Cardiac septum (tissue), 1 donor: ENCODE data around the gene AKAP13. TPM values are rescaled to one million over a fixed set of nuclear protein-coding genes. Genes with fewer than 3 reads are reported as not detected.
"Not testable (repeated sequence)": the region's sequence is repeated elsewhere in the genome, so short reads cannot be mapped to it uniquely, and the experiment has no call there.

ENCODE experiments used
- DNase-seq: peaks from one replicate; pipeline ENCODE4 v3.0.0-alpha.2; 2020; ENCODE audit warnings: low spot score
- intact Hi-C: fragments of 100-400 bp; cut with DNase I; formaldehyde crosslinking; loops from one replicate; pipeline ENCODE4 v1.14.0; 2022
- total RNA-seq: library from RNA; stranded (reverse); fragmentation: NEBNext Ultra II Directional; extraction: Animal tissue kit (Norgen Biotek cat#: 25700); gene quantifications from one replicate; pipeline ENCODE4 v1.2.1, GENCODE V29; 2021
- donor health status: DM: no; HTN: no; CAD: no.

AKAP13 gene
- total RNA-seq, 1 donor from 2014 or later, result 458 TPM

DNA sequence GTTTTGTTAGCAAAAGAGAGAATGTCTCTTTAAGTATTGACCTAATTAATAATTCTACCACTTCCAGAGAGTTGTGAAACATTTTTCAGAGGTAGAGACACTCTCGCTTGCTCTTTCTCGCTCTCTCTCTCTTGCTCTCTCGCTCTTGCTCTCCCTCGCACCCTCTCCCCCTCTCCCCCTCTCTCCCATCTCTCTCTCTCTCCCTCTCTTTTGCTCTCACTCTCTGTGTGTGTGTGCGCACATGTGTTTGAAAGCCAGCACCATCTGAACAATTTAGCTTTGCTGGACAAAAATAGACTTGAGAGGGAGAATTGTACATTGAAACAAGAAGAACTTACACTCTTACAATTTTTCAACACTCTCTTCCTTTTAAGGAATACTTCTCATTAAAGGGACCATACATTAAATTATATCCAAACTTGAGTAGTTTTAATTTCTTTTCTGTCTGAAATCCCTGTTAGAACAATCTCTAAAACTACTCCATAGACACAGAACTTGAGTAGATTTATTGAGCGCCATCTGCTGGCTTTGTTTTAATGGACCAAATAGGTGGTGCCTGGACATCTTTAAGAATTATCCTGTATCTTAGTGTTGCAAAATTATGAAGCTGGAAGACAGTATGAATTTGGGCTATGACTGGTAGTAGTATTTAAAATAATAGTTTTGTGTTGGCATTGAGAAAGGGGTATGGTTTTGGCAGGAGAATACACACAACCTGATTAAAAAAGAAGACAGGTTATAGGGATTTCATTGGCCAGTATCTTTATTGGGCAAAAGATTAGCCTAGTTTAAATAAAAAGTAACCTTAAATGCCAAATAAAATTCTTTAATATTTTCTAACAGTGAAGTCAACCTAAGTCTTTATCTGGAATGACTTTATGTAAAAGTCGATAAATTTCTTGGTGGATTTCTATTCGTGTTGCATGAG is 124.6 kb downstream of the AKAP13 start:
- no peak for DNase-seq
- intact Hi-C loops, result loop anchor here (2.0 to 5.0 kb wide), 2 partner anchors 77 to 174 kb away; no protein-coding TSS in a partner anchor

DNA sequence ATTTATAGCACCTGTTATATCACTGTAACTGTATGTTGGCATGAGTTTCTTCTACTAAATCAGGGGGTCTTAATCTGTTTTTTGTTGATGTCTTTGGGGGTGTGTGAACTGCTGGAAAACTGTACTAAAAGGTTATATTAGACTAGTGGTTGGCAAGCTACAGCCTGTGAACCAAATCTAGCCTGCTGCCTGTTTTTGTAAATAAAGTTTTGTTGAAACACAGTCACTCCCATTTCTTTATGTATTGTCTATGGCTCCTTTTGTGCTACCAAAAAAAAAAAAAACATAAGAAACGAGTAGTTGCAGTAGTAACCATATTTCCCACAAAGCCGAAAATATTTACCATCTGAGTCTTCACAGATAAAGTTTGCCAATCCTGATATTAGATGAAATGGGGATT is 126.7 kb downstream of the AKAP13 start:
- DNase-seq, result no peak
- intact Hi-C loops, result no loop called here

DNA sequence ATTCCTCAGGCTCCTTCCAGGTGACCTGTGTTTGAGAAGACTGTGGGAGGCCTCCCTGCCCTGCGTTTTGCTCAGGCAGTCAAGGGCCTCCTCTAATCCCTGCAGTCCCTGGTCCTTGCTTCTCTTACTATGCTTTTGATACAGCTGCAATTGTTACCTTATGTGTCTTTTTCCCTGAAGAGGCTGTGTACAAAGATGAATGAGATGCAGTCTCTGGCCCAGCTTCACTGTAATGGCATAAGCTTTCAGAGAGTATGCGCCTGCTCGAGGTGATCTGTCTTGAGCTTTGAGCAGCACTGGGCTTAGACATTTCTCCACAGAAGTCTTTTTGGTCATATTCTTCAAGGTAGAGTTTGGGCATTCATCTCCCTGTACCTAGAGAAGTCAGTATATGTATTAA is 129.6 kb downstream of the AKAP13 start:
- intact Hi-C loops, result no loop called here
- no peak for DNase-seq

DNA sequence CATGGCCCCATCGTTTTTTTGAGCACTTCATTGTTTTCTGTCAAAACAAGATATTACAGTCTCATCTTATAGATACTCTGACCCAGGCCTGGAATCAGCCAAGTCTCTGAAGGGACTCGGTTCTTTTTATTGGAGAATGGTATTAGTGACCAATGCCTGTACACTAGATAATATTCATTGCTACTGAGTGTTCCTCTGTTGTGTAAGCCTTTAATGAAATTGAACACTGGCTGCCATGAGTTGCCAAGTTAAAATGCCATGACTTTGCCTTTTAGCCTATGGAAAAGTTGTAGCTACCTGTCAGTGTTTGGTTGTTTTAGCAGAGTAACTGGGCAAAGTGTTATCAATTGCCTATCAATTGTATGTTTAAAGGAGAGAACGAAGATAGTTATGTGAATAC is 134.0 kb downstream of the AKAP13 start:
- intact Hi-C loops, result no loop called here
- no peak for DNase-seq

DNA sequence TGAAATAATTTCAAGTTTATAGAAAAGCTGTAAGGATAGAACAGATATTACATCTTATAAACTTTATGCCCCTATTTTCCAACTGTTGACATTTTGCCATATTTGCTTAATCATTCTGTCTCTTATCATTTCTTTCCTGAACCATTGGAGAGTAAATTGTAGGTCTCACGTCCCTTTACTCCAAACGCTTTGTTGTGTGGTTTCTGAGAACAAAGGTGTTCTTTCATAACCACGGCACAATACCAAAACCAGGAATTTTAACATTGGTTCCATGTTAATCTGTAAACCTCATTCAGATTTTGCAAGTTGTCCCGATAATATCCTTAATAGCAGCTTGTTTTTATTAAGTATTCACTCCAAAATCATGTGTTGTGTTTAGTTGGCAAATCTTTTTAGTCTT is 134.8 kb downstream of the AKAP13 start:
- intact Hi-C loops, result no loop called here
- no peak for DNase-seq

DNA sequence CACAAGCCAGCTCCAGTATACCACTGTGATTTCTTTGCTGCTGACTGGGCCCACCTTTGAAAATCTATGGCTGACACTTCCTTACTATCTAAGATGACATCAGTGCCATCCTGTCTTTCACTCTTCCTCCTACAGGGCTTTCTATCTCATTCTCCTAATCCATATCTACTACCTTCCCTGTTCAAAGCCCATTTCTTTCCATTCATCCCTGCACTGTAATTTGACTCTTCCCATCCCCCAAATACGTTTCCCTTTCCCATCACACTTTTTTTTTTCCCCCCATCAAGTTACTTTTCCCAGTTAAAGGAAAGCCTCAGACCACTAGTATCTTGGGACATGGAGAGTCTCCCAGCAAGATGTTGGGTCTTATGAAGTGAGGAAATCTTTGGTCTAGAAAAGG is 136.7 kb downstream of the AKAP13 start:
- DNase-seq, result no peak
- intact Hi-C loops, result no loop called here

DNA sequence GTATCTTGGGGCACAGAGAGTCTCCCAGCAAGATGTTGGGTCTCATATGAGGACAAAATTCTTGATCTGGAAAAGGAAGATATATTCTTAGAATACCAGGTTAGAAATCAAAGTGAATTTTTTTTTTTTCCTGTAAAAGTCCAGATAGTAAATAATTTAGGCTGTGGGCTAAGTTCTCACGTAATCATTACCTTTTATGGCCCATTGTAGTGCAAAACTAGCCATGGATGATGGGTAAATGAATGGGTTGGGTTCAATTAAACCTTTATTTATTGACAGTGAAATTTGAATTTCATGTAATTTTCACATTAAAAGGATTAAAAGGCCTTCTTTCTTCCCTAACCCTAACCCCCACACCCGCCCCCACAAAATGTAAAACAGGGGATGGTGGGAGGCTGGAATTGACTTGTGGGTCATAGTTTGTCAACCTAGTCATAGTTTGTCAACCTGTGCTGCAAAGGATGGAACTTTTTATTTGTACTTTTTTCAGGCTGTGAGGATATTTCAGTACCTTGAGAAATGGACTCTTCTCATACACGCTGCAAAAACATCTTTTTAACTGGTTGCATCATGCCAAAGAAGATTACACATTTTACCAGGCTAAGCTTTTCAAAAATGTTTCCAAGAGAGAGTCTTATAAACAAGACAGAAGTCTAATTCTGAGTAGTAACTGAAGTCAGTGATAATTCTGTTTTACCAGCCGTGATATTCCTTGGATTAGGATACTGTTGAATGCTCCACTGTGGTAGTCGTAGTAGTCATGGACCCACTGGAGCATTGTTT is 138.8 kb downstream of the AKAP13 start:
- no peak for DNase-seq
- intact Hi-C loops, result no loop called here

DNA sequence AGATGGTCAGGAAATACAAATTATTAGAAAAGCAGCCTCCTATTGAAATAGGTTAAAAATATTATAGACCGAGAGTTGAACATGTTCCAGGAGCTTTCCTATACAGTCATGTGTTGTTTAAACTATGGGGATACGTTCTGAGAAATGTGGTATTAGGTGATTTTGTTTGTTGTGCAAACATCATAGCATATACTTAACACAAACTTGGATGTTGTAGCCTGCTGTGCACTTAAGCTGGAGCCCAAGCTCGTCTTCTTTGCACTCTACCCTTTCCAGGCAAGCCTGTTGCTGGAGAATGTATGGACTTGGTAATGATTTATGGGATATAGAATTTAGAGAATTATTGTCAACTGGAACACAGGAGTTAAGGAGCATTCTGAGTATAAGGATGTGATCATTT is 140.2 kb downstream of the AKAP13 start:
- no peak for DNase-seq
- intact Hi-C loops, result no loop called here

DNA sequence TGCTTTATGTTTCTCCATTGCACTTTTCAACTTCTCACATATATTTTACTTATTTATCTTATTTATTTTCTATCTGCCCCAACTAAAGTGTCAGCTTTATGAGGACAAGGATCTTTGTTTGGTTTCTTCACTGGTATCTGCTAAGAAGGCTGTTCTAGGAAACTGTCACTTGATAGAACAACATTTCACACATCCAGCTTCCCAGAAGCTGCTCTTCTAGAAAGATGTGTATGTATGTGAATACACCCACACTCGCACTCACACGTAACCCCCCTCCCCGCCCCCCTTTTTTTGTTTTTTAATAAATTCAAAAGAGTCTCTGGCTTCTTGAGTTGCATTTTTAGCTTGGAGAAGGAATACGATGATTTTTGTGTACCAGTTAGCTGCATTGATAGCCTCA is 143.1 kb downstream of the AKAP13 start:
- no peak for DNase-seq
- intact Hi-C loops, result no loop called here

DNA sequence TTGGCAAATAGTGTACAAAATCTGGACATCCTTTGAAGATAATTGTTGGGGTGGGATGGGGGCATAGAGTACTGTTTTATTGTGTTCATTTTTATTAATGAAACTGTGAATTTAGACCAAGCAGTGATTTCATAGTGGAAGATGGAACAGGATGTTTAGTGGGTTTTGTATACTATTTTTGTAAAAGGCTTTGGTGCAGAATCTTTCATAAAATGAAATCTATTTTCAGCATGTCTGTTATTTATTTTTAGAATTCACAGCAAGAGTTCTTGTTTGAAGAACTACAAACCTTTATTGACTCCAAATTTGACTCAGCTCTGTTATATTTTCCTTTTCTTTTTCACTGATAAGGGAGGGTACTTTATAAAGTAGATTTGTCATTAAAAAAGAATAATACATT is 145.4 kb downstream of the AKAP13 start:
- no peak for DNase-seq
- intact Hi-C loops, result no loop called here

DNA sequence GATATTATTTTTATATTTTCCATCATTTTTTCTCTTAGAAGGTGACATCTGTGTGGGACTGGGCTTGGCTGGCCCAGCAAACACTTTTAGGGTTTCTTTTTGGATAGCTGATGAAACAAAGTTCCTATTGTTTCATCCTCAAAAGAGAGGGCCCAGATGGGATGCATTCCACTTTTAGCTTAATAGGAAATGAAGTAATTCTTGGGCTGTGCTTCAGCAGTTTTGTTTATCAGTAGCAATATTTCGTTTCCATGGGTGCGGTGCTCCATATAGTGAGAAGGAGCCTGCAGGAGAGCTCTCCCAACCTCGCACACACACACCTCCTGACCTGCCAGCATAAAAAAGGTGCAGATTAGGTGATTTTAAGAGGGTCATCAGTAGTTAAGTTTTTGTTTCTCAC is 147.5 kb downstream of the AKAP13 start:
- DNase-seq, result no peak
- intact Hi-C loops, result no loop called here

DNA sequence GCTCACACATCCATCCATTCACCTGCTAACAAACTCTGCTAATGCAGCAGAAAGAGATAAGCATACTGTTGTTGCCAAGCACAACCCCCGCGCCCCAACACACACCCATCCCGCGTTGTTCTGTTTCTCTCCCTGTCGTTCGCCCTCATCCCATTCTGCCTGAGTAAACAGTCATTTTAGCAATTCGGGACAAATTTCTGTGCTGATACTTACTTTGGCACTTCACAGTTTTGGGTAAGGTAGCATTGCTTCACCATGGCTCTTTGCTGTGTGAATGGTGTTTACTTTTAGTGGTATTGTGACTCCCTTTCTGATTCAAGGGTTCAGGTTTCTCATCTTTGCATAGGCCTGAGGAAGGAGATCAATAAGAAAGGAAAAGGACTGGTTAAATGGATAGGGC is 149.7 kb downstream of the AKAP13 start:
- DNase-seq, result no peak
- intact Hi-C loops, result no loop called here

DNA sequence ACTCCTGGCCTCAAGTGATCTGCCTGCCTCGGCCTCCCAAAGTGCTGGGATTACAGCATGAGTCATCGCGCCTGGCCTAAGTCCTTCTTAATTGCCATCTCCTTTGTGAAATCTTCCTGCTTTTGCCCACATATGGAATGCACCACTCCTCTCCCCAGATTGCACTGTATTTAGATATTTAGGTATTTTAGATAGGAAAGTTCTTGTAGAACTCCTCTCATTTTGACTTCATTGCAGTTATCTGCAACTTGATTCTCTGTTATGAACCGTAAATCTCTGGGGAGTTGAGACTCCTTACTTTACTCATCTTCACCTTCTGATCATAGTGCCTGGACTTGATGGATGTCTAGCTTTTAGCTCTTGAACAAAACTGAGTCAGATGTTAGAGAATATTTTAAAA is 150.7 kb downstream of the AKAP13 start:
- DNase-seq, result no peak
- intact Hi-C loops, result no loop called here

DNA sequence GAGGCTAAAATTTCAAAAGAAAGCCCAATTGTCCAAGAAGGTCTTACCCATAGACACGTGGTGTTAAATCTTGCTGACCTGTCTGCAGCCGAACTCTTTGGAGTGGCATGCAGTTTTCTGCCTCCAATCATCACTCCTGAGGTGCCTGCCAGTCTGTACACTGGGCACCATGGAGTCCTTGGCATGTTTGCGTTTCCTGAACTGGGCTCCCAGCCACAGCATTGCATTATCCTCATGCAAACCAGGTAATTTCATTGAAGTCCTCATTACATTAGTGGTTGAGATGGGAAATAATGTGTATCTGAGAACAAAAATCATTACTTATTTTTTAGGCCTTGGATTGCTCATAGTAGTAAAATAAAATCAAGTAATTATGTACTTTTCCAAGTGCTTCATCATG is 152.3 kb downstream of the AKAP13 start:
- DNase-seq, result no peak
- intact Hi-C loops, result no loop called here

DNA sequence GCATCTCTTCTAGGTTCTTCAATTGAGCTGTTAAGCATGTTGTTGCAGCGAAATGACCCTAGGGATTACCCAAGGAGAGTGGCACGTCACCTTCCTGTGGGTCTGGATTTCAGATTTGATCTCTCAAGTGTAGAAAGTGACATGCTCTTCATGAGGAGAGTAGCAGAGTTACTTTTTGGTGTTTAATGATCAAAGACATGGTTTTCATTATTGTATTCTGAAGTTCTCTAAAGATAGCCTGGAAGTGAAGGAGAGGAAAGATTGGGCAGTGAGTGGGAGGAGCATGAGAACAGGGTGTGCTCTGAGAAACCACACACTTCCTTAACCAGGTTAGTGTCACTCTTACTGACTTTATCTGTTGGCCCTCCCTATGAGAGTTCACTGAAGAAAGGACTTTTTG is 153.6 kb downstream of the AKAP13 start:
- intact Hi-C loops, result no loop called here
- no peak for DNase-seq

DNA sequence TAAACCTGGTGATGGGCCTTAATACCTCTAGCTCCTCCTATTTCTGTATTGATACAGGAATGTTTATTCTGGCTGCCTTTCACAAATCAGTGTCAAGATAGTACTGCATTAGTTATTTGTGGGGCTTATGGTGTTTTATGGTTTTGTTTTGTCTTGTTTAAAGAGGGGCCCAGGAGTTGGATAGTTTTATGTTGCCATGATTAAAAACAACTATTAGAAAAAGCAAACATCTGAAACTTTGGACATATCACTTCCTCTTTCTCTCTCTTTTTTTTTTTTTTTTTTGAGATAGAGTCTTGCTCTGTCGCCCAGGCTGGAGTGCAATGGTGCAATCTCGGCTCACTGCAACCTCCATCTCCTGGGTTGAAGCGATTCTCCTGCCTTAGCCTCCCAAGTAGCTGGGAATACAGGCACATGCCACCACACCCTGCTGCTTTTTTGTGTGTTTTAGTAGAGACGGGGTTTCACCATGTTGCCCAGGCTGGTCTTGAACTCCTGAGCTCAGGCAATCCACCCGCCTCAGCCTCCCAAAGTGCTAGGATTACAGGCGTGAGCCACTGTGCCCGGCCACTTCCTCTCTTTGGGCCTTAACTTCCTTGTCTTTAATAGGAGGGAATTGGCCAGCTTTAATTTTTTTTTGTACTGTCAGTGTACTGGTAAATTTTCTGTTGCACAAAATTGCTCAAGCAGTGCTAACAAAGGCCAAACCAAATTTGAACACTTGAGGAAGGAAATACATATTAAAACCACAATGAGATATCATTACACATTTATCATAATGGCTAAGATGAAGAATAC is 155.3 kb downstream of the AKAP13 start:
- peak; percentile 80 for DNase-seq
- intact Hi-C loops, result not testable (repeated sequence)

DNA sequence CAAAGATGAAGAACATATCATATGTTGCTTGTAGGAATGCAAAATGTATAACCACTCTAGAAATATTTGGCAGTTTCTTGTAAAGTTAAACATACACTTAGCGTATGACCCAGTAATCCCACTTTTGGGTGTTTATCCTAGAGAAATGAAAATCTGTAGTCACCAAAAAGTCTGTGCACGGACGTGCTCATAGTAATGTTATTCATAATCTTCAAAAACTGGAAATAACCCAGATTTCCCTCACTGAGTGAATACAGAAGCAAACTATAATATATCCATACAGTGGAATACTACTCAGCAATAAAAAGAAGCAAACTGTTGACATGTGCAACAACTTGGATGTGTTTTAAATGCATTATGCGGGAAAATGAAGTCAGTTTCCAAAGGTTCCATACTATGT is 155.9 kb downstream of the AKAP13 start:
- no peak for DNase-seq
- intact Hi-C loops, result no loop called here

DNA sequence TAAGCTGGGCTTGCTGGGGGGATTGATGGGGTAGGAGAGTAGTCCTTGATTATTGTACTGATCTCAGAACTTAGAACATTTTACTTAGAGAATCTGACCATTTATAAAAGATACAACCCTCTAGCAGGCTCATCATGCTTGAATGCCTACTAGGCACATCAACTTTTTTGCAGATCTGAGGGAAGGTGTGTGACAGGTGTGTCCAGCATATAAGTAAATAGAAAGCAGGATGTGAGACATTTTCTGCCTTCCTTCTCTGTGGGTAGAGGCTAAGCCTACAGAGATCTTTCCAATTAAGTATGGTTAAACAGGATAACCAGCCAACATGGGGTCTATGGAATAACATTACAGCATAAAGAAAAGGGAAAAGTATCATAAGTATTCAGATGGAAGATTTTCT is 159.1 kb downstream of the AKAP13 start:
- no peak for DNase-seq

DNA sequence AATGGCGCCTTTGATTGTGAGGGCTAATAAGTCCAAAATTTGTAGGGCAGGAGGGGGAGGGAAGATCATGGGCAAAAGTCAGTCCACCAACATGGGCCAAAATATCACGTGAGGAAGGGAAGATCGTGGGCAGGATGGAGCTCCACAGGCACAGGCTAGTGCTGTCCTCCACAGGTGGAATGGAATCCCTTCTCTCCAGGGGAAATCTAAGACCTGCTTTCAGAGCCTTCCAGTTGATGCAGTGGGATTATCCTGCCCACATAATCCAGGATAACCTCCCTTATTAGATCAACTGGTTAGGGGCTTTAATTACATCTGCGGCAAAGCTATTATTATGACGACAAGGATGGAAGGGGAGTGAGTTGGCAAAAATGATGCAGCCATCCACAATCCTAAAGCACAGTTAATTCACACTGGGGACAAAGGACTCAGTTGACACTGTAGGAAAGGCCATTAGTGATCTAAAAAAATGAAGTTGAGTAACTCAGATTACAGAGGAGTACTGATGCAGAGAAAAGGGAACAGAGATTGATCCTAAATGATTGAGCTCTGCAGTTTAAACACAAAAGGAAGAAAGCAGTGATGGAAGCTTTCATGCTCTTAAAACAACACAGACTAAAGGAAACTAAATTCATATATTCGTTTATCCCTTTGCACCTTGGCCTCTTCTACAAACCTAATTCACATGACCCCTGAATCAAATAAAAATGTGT is 159.8 kb downstream of the AKAP13 start:
- intact Hi-C loops, result no loop called here
- no peak for DNase-seq

More for the DNA sequence above, 159.1 kb downstream of the AKAP13 start:
- intact Hi-C loops, result no loop called here
